Measurements from ENCODE around the gene PBX4. TPM values are rescaled to one million over a fixed set of nuclear protein-coding genes. Genes with fewer than 3 reads are reported as not detected.

Gene PBX4
- total and polyA plus RNA-seq, 10 of the 15 experiments (the other 5 are each of a cell fraction or from before 2014, with no cell fraction given): 0.18 to 17.3 (median 4.2) TPM

DNA sequence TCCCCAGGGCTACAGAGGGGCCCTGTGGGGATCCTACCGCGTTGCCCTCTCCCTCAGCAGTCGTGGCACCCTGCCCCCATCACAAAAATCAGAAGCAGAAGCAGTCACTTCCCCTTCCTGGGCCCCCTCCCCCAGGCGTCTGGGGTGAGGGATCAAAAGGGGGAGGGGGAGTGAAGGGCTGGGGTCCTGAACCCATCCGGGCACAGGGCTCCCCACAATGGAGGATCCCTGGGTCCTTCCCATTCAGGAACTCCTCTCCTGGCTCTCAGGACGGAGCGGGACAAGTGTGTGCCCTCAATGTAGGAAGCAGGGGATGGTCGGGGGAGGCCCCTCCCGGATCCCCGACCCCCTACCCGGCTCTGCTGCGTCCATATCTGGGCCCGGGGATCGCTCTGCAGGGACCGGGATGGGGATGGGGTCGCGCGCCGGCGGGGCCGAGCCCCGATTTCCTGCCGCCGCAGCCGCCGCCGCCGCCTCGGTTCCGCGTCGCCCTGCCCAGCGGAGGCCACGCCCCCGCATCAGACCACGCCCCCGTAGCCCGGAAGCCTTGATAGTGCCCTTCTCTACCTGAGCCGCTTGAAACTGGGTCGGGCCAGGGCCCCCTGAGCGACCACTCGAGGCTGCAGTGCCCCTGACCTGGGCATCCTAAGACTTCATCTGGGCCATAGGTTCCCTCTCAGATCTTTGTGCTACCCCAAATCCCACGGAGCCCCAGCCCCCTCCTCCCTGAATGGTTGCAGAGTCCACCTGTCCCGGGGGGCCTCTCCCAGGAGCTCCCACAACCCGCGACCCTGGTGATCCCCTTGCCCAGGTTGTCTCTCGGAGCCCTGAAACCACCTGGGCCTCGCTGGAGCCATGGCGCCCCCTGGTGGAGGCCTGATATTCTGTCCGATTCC lies 24.9 kb upstream of the PBX4 start, which contains the start of gene GMIP (continued):
- TF ChIP-seq, protein P1, sequence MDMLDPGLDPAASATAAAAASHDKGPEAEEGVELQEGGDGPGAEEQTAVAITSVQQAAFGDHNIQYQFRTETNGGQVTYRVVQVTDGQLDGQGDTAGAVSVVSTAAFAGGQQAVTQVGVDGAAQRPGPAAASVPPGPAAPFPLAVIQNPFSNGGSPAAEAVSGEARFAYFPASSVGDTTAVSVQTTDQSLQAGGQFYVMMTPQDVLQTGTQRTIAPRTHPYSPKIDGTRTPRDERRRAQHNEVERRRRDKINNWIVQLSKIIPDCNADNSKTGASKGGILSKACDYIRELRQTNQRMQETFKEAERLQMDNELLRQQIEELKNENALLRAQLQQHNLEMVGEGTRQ (IDR thresholded peaks at IDR 0.05; ENCODE audit: borderline replicate concordance, low read depth, low read length): no peak
- TF ChIP-seq, protein P2, sequence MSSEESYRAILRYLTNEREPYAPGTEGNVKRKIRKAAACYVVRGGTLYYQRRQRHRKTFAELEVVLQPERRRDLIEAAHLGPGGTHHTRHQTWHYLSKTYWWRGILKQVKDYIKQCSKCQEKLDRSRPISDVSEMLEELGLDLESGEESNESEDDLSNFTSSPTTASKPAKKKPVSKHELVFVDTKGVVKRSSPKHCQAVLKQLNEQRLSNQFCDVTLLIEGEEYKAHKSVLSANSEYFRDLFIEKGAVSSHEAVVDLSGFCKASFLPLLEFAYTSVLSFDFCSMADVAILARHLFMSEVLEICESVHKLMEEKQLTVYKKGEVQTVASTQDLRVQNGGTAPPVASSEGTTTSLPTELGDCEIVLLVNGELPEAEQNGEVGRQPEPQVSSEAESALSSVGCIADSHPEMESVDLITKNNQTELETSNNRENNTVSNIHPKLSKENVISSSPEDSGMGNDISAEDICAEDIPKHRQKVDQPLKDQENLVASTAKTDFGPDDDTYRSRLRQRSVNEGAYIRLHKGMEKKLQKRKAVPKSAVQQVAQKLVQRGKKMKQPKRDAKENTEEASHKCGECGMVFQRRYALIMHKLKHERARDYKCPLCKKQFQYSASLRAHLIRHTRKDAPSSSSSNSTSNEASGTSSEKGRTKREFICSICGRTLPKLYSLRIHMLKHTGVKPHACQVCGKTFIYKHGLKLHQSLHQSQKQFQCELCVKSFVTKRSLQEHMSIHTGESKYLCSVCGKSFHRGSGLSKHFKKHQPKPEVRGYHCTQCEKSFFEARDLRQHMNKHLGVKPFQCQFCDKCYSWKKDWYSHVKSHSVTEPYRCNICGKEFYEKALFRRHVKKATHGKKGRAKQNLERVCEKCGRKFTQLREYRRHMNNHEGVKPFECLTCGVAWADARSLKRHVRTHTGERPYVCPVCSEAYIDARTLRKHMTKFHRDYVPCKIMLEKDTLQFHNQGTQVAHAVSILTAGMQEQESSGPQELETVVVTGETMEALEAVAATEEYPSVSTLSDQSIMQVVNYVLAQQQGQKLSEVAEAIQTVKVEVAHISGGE (CRISPR knock-in tag; IDR thresholded peaks at IDR 0.05): no peak
- TF ChIP-seq, protein P3, sequence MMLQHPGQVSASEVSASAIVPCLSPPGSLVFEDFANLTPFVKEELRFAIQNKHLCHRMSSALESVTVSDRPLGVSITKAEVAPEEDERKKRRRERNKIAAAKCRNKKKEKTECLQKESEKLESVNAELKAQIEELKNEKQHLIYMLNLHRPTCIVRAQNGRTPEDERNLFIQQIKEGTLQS (IDR thresholded peaks at IDR 0.05; ENCODE audit: borderline replicate concordance, extremely low read depth, low read depth, low read length): no peak
- TF ChIP-seq PAX5 (IDR thresholded peaks at IDR 0.05; ENCODE audit: borderline replicate concordance, low read depth, low read length) (0 out of 2 replicates have a peak, but pooled peaks have one; percentile 15), KDM1A (IDR thresholded peaks at IDR 0.05; ENCODE audit: borderline replicate concordance) (no peak), CBX3 (IDR thresholded peaks at IDR 0.05; ENCODE audit: borderline replicate concordance, low read depth) (no peak), JUND (IDR thresholded peaks at IDR 0.05; ENCODE audit: low read depth, low read length) (0 out of 2 replicates have a peak, but pooled peaks have one; percentile 20), ASH2L (IDR thresholded peaks at IDR 0.05; ENCODE audit: borderline replicate concordance, low read depth) (no peak), ZNF217 (IDR thresholded peaks at IDR 0.05) (0 out of 2 replicates have a peak, but pooled peaks have one; percentile 38), LARP7 (IDR thresholded peaks at IDR 0.05) (peak; percentile 69; the same call in 1 of the 2 replicates), MXI1 (IDR thresholded peaks at IDR 0.05; ENCODE audit: low read depth, low read length) (no peak; the same call in 1 of the 2 replicates), TAF1 (IDR thresholded peaks at IDR 0.05; ENCODE audit: borderline replicate concordance, low read depth, low read length) (peak; percentile 10; the same call in 1 of the 2 replicates), SREBF2 (IDR thresholded peaks at IDR 0.05; ENCODE audit: low read length) (no peak)
- TF ChIP-seq, protein P4, sequence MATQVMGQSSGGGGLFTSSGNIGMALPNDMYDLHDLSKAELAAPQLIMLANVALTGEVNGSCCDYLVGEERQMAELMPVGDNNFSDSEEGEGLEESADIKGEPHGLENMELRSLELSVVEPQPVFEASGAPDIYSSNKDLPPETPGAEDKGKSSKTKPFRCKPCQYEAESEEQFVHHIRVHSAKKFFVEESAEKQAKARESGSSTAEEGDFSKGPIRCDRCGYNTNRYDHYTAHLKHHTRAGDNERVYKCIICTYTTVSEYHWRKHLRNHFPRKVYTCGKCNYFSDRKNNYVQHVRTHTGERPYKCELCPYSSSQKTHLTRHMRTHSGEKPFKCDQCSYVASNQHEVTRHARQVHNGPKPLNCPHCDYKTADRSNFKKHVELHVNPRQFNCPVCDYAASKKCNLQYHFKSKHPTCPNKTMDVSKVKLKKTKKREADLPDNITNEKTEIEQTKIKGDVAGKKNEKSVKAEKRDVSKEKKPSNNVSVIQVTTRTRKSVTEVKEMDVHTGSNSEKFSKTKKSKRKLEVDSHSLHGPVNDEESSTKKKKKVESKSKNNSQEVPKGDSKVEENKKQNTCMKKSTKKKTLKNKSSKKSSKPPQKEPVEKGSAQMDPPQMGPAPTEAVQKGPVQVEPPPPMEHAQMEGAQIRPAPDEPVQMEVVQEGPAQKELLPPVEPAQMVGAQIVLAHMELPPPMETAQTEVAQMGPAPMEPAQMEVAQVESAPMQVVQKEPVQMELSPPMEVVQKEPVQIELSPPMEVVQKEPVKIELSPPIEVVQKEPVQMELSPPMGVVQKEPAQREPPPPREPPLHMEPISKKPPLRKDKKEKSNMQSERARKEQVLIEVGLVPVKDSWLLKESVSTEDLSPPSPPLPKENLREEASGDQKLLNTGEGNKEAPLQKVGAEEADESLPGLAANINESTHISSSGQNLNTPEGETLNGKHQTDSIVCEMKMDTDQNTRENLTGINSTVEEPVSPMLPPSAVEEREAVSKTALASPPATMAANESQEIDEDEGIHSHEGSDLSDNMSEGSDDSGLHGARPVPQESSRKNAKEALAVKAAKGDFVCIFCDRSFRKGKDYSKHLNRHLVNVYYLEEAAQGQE (IDR thresholded peaks at IDR 0.05; ENCODE audit: low read depth, low read length): no peak
- TF ChIP-seq, protein P5, sequence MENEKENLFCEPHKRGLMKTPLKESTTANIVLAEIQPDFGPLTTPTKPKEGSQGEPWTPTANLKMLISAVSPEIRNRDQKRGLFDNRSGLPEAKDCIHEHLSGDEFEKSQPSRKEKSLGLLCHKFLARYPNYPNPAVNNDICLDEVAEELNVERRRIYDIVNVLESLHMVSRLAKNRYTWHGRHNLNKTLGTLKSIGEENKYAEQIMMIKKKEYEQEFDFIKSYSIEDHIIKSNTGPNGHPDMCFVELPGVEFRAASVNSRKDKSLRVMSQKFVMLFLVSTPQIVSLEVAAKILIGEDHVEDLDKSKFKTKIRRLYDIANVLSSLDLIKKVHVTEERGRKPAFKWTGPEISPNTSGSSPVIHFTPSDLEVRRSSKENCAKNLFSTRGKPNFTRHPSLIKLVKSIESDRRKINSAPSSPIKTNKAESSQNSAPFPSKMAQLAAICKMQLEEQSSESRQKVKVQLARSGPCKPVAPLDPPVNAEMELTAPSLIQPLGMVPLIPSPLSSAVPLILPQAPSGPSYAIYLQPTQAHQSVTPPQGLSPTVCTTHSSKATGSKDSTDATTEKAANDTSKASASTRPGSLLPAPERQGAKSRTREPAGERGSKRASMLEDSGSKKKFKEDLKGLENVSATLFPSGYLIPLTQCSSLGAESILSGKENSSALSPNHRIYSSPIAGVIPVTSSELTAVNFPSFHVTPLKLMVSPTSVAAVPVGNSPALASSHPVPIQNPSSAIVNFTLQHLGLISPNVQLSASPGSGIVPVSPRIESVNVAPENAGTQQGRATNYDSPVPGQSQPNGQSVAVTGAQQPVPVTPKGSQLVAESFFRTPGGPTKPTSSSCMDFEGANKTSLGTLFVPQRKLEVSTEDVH (IDR thresholded peaks at IDR 0.05; ENCODE audit: low read depth, partially characterized antibody): no peak
